K562 (cell line): Measurements from ENCODE around the gene PTPRG. TPM values are rescaled to one million over a fixed set of nuclear protein-coding genes. Genes with fewer than 3 reads are reported as not detected.

Source experiments
- ATAC-seq: fragments of 200-7000 bp; cut with Tn5 transposase; 3 replicates; pipeline ENCODE4 v1.9.1; 2020; ENCODE audit warnings: moderate library complexity
- BruUV-seq: library from RNA; stranded (reverse); fragments of 400-500 nt; replicated peaks from 2 replicates; lab custom pipeline; 2021; lab: Mats Ljungman, UMichigan
- CTCF ChIA-PET: fragments of 300-600 bp; formaldehyde crosslinking; extraction: SDS; loops from one replicate; lab custom pipeline; 2021; ENCODE audit warnings: low intra/inter-chr PET ratio; lab: Yijun Ruan, JAX
- POLR2A ChIA-PET: fragments of 300-600, 350-650 bp; sonication (Branson Sonifier 250); formaldehyde crosslinking; extraction: SDS; loops from one replicate; lab custom pipeline; 2021; ENCODE audit warnings: antibody characterized with exemption, inconsistent platforms; lab: Yijun Ruan, JAX
- DNase-seq, 4 experiments: peaks; one replicate each; pipeline versions ENCODE4 v3.0.0 to v3.0.0-alpha.2; 2011 to 2018; ENCODE audit warnings: low spot score in 3 of 4, mixed read lengths in 3 of 4; ENCODE audit errors: extremely low read depth in 1 of 4
- FAIRE-seq: peaks from 2 replicates; lab custom pipeline; 2011; peaks lifted over from hg19 to GRCh38; lab: Jason Lieb, UNC
- H2AFZ ChIP-seq: 2 replicates; pipeline ENCODE4 v1.6.0; 2011; ENCODE audit warnings: low read depth, low read length, control low read depth, inconsistent platforms
- H3K27ac ChIP-seq: fragments of 200-600 bp; 3 replicates; pipeline ENCODE4 v1.8.0; 2011; ENCODE audit warnings: low read depth, mild to moderate bottlenecking, control low read depth, inconsistent platforms, low read length, moderate library complexity, mixed read lengths; ENCODE audit errors: extremely low read depth
- H3K27me3 ChIP-seq, 2 experiments: fragments of 300-600 bp in 1 of 2; 2 replicates in 1 of 2; 3 replicates in 1 of 2; pipeline versions ENCODE4 v1.6.0 to v1.8.0; 2011; ENCODE audit warnings: inconsistent platforms in 2 of 2, low read length in 2 of 2, mild to moderate bottlenecking in 1 of 2, mixed read lengths in 1 of 2, moderate library complexity in 1 of 2; ENCODE audit not compliant: control insufficient read depth in 2 of 2, insufficient read depth in 2 of 2
- H3K36me3 ChIP-seq: fragments of 300-600 bp; 3 replicates; pipeline ENCODE4 v1.8.0; 2011; ENCODE audit warnings: mild to moderate bottlenecking, low read length, inconsistent platforms; ENCODE audit not compliant: control insufficient read depth, insufficient read depth
- H3K4me1 ChIP-seq, 2 experiments: fragments of 200-600 bp in 1 of 2; replicated peaks in 1 of 2; 2 replicates in 1 of 2; 3 replicates in 1 of 2; pipeline versions ENCODE4 v1.5.1 to v1.8.0; 2011; ENCODE audit warnings: inconsistent platforms in 2 of 2, low read length in 2 of 2, mild to moderate bottlenecking in 1 of 2, mixed read lengths in 1 of 2, moderate library complexity in 1 of 2; ENCODE audit not compliant: control insufficient read depth in 2 of 2, insufficient read depth in 2 of 2
- H3K4me2 ChIP-seq: 2 replicates; pipeline ENCODE4 v1.6.1; 2011; ENCODE audit warnings: low read length, control low read depth, inconsistent platforms, mixed read lengths; ENCODE audit not compliant: insufficient read depth
- H3K4me3 ChIP-seq: fragments of 200-600 bp; sonication (generic), shearing (Covaris generic); 2 replicates; pipeline ENCODE4 v1.5.1; 2016; ENCODE audit warnings: control low read depth, inconsistent platforms
- H3K79me2 ChIP-seq: fragments of 200-600 bp; 3 replicates; pipeline ENCODE4 v1.8.0; 2011; ENCODE audit warnings: low read length, inconsistent platforms; ENCODE audit not compliant: control insufficient read depth, insufficient read depth
- H3K9ac ChIP-seq, 2 experiments: 2 replicates each; pipeline versions ENCODE4 v1.6.0 to v1.6.1; 2011; ENCODE audit warnings: low read depth in 2 of 2, low read length in 2 of 2, control low read depth in 1 of 2, inconsistent platforms in 1 of 2, mild to moderate bottlenecking in 1 of 2, mixed read lengths in 1 of 2; ENCODE audit not compliant: insufficient read depth in 1 of 2
- H3K9me1 ChIP-seq: one replicate; pipeline ENCODE4 v1.6.0; 2011; ENCODE audit warnings: inconsistent platforms, mild to moderate bottlenecking, low read length, moderate library complexity; ENCODE audit not compliant: control insufficient read depth, insufficient read depth
- H3K9me3 ChIP-seq: replicated peaks from 2 replicates; pipeline ENCODE4 v1.5.1; 2011; ENCODE audit warnings: low read depth, low read length, inconsistent platforms; ENCODE audit not compliant: control insufficient read depth, insufficient read depth
- H4K20me1 ChIP-seq: replicated peaks from 2 replicates; pipeline ENCODE4 v1.6.1; 2011; ENCODE audit warnings: low read length, inconsistent platforms, mixed read lengths; ENCODE audit not compliant: control insufficient read depth, insufficient read depth
- E2F5 ChIP-seq: sonication (generic); formaldehyde crosslinking; IDR thresholded peaks from 2 replicates; pipeline ENCODE4 v1.8.0; 2022; ENCODE audit warnings: mild to moderate bottlenecking, missing genetic modification reagents
- ZBTB11 ChIP-seq, 3 experiments: fragments of 200-800 bp in 1 of 3; fragments of 250-450 bp in 1 of 3; fragments of 450-650 bp in 1 of 3; sonication (Bioruptor Pico) in 1 of 3; sonication (Bioruptor generic) in 1 of 3; formaldehyde crosslinking in 1 of 3; IDR thresholded peaks; 2 replicates each; pipeline versions ENCODE4 v1.6.1 to v1.8.0; 2016 to 2022; ENCODE audit warnings: mild to moderate bottlenecking in 2 of 3, missing genetic modification characterization in 2 of 3, missing compliant biosample characterization in 1 of 3, moderate library complexity in 1 of 3
- ZNF407 ChIP-seq: fragments of 450-650 bp; IDR thresholded peaks from 2 replicates; pipeline ENCODE4 v1.6.1; 2016; ENCODE audit warnings: low read depth
- WGBS: fragments of 100-300 bp; shearing (Covaris generic); methylation state at CpG from one replicate; pipeline ENCODE4 v1.1.6; 2016; ENCODE audit warnings: low coverage, mixed read lengths; ENCODE audit not compliant: insufficient coverage; ENCODE audit errors: missing lambda C conversion rate; 5-methylcytosine and 5-hydroxymethylcytosine counted together
- in situ Hi-C: fragments of 300-500 bp; cut with MboI; formaldehyde crosslinking; loops from 4 replicates; pipeline ENCODE4 v1.15.0; 2018; ENCODE audit warnings: inconsistent platforms, mixed read lengths
- intact Hi-C: fragments of 100-400 bp; cut with micrococcal nuclease; formaldehyde crosslinking; loops from 2 replicates; pipeline ENCODE4 v1.14.2; 2022
- polyA plus RNA-seq, 8 experiments: library from polyadenylated mRNA; depleted of rRNA in 4 of 8; stranded (reverse) in 5 of 8; unstranded in 3 of 8; fragments of >200 nt; fragmentation: Nextera tagmentation in 2 of 8; fragmentation: Illumina TruSeq in 1 of 8; extraction: Ambion mirVana in 2 of 8; extraction: Trizol in 1 of 8; gene quantifications; 2 replicates each; pipeline versions ENCODE4 v1.2.1 to v1.2.3, GENCODE V29; 2011 to 2014; ENCODE audit warnings: inconsistent platforms in 1 of 8, missing spikeins in 1 of 8
- total RNA-seq, 7 experiments: library from RNA; depleted of rRNA in 6 of 7; stranded (reverse); fragments of >200 nt in 6 of 7; fragmentation: Illumina TruSeq in 2 of 7; extraction: Trizol in 2 of 7; gene quantifications; 2 replicates each; pipeline versions ENCODE4 v1.2.1 to v1.2.3, GENCODE V29; 2011 to 2021; ENCODE audit warnings: low replicate concordance in 1 of 7

PTPRG gene
- total and polyA plus RNA-seq, 9 of the 15 experiments (the other 6 are each of a cell fraction or from before 2014, with no cell fraction given), result 0.16 TPM; not detected in 8

GRCh38 chr3:61866153-61866542 is 304.8 kb downstream of the PTPRG start:
- no peaks in the 10 kb centered on the region for H3K79me2 ChIP-seq
- intact Hi-C loops, result no loop called here
- H3K4me3 ChIP-seq, result no peak overlapping the region
- FAIRE-seq (no peak), DNase-seq (no peak), ATAC-seq (no peak)
- no peaks in the 10 kb centered on the region for H4K20me1 ChIP-seq
- in situ Hi-C loops, result no loop called here
- H3K9ac ChIP-seq, result no peak overlapping the region
- ChIA-PET CTCF (no interaction called here), POLR2A (no interaction called here)
- WGBS, result 0% methylated on average over 2 of the region's 2 CpGs
- H2AFZ ChIP-seq, result no peak overlapping the region
- H3K9me3 ChIP-seq, result no peaks in the 10 kb centered on the region
- H3K36me3 ChIP-seq, result no peaks in the 10 kb centered on the region
- no peaks in the 10 kb centered on the region for H3K4me1 ChIP-seq
- no peak overlapping the region for H3K27ac ChIP-seq
- no TSS peak for BruUV-seq
- no peak overlapping the region for H3K4me2 ChIP-seq
- H3K9me1 ChIP-seq, result no peaks in the 10 kb centered on the region
- TF ChIP-seq E2F5 (CRISPR knock-in tag), result no peak
- peak in 1 of 3 experiments; percentile 36; a peak in 1 of 6 replicates for TF ChIP-seq ZBTB11 (CRISPR knock-in tag; IDR thresholded peaks at IDR 0.05)
- TF ChIP-seq ZNF407, result no peak
- no peaks in the 10 kb centered on the region for H3K27me3 ChIP-seq
